Panc1 (cell line): ENCODE measurements around the gene AATK. TPM values are rescaled to one million over a fixed set of nuclear protein-coding genes. Genes with fewer than 3 reads are reported as not detected.

Experiments used
- ATAC-seq: fragments of 200-7000 bp; cut with Tn5 transposase; 2 replicates; pipeline ENCODE4 v1.9.1; 2020; ENCODE audit warnings: mild to moderate bottlenecking, moderate library complexity
- BruUV-seq: library from RNA; stranded (reverse); fragments of 400-500 nt; replicated peaks from 2 replicates; lab custom pipeline; 2021; lab: Mats Ljungman, UMichigan
- CTCF ChIA-PET: fragments of 300-600 bp; sonication (Branson Sonifier 250); formaldehyde crosslinking; loops from one replicate; lab custom pipeline; 2022; ENCODE audit warnings: antibody characterized with exemption; lab: Charles Lee
- POLR2A ChIA-PET: fragments of 300-600 bp; sonication (Branson Sonifier 250); formaldehyde crosslinking; loops from one replicate; lab custom pipeline; 2022; ENCODE audit warnings: antibody characterized with exemption; lab: Charles Lee
- DNase-seq: peaks from one replicate; pipeline ENCODE4 v3.0.0-alpha.2; 2010; ENCODE audit warnings: low read depth, low spot score
- H3K27ac ChIP-seq: 2 replicates; pipeline ENCODE4 v1.5.1; 2011; ENCODE audit warnings: mild to moderate bottlenecking, low read length, inconsistent platforms
- H3K27me3 ChIP-seq: fragments of 200-500 bp; sonication (Bioruptor generic); 2 replicates; pipeline ENCODE4 v1.6.0; 2014; ENCODE audit warnings: low read length, inconsistent platforms; ENCODE audit not compliant: control insufficient read depth, insufficient read depth
- H3K36me3 ChIP-seq: fragments of 200-500 bp; sonication (Bioruptor generic); 2 replicates; pipeline ENCODE4 v1.5.1; 2014; ENCODE audit warnings: inconsistent platforms, mild to moderate bottlenecking, low read length, moderate library complexity; ENCODE audit not compliant: control insufficient read depth, insufficient read depth
- H3K4me1 ChIP-seq: 2 replicates; pipeline ENCODE4 v1.5.1; 2011; ENCODE audit warnings: inconsistent platforms, mild to moderate bottlenecking, low read length, moderate library complexity; ENCODE audit not compliant: control insufficient read depth, insufficient read depth
- H3K4me3 ChIP-seq, 2 experiments: 2 replicates each; pipeline ENCODE4 v1.5.1; 2011 to 2012; ENCODE audit warnings: low read depth in 2 of 2, low read length in 2 of 2, mild to moderate bottlenecking in 2 of 2, inconsistent platforms in 1 of 2, moderate library complexity in 1 of 2
- H3K9me3 ChIP-seq: fragments of 200-500 bp; sonication (Bioruptor generic); 2 replicates; pipeline ENCODE4 v1.5.1; 2014; ENCODE audit warnings: low read depth, mild to moderate bottlenecking, inconsistent platforms, low read length, moderate library complexity; ENCODE audit not compliant: control insufficient read depth, insufficient read depth
- POLR2AphosphoS5 ChIP-seq: IDR thresholded peaks from 2 replicates; pipeline ENCODE4 v1.6.1; 2012; ENCODE audit warnings: mild to moderate bottlenecking, low read depth, low read length, moderate library complexity
- SIN3A ChIP-seq: IDR thresholded peaks from 2 replicates; pipeline ENCODE4 v1.6.1; 2012; ENCODE audit warnings: low read depth, mild to moderate bottlenecking, low read length, moderate library complexity, borderline replicate concordance; ENCODE audit not compliant: insufficient read depth
- TCF7L2 ChIP-seq: IDR thresholded peaks from 2 replicates; pipeline ENCODE4 v1.6.1; 2011; ENCODE audit warnings: mild to moderate bottlenecking, low read depth, low read length, inconsistent platforms
- in situ Hi-C: cut with HindIII; loops from 2 replicates; pipeline ENCODE4 v1.10.0; 2016; ENCODE audit warnings: low sequenced_read_pairs, low pct_unique_long_range_greater_than_20kb
- intact Hi-C: fragments of 100-400 bp; cut with micrococcal nuclease; formaldehyde crosslinking; loops from one replicate; pipeline ENCODE4 v1.10.0; 2022; ENCODE audit not compliant: unreplicated experiment
- total RNA-seq: library from RNA; stranded (reverse); gene quantifications from one replicate; pipeline ENCODE4 v1.2.1, GENCODE V29; 2021; ENCODE audit not compliant: unreplicated experiment
- TF ChIP-seq, protein P1 (sequence below): fragments of 450-650 bp; IDR thresholded peaks from 2 replicates; pipeline ENCODE4 v1.5.1; 2017; ENCODE audit warnings: mild to moderate bottlenecking
- TF ChIP-seq, protein P2 (sequence below), 2 experiments: IDR thresholded peaks; 2 replicates each; pipeline ENCODE4 v1.6.1; 2011 to 2012; ENCODE audit warnings: low read depth in 2 of 2, control low read depth in 1 of 2, low read length in 1 of 2, mild to moderate bottlenecking in 1 of 2, moderate library complexity in 1 of 2; ENCODE audit not compliant: insufficient read depth in 1 of 2

The AATK gene
- total RNA-seq, 1 experiment from 2014 or later = 3.7 TPM

DNA sequence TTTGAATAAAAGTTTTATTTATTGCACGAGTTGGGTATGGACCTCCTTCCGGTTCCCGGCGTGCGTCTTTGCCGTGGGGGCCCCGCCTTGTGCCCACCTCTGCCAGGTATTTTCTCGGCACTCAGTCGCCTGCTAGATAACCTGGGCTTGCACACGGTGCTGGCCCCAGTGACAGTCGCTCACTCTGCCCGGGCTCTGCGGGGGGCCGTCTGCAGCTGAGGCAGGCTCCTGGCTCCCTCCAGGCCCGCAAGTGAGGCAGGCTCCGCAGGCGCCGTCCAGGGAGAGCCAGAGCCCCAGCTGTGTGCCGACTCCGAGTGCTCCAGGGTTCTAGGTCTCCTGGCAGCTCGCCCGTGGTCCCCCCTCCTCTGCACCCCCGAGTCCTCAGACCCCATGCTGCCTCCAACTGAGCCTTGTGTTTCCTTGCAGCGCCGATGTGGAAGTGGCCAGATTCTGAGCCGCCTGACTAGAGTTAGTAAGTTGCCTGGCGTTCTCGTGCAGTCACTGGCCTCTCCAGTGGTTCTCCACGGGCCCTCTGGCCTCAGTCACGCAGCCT lies 55.5 kb downstream of the AATK start:
- no peak overlapping the region for H3K27ac ChIP-seq
- no peaks in the 10 kb centered on the region for H3K9me3 ChIP-seq
- POLR2A ChIA-PET = no interaction called here
- ATAC-seq (no peak), DNase-seq (no peak)
- in situ Hi-C loops = no loop called here
- CTCF ChIA-PET = no interaction called here
- H3K4me1 ChIP-seq = 0 out of 2 replicates have a peak, but pooled peaks cover 2% of the 10 kb centered on the region
- peaks cover 2% of the 10 kb centered on the region for H3K36me3 ChIP-seq
- H3K27me3 ChIP-seq = no peaks in the 10 kb centered on the region
- H3K4me3 ChIP-seq = no peak overlapping the region
- TF ChIP-seq, protein P1, sequence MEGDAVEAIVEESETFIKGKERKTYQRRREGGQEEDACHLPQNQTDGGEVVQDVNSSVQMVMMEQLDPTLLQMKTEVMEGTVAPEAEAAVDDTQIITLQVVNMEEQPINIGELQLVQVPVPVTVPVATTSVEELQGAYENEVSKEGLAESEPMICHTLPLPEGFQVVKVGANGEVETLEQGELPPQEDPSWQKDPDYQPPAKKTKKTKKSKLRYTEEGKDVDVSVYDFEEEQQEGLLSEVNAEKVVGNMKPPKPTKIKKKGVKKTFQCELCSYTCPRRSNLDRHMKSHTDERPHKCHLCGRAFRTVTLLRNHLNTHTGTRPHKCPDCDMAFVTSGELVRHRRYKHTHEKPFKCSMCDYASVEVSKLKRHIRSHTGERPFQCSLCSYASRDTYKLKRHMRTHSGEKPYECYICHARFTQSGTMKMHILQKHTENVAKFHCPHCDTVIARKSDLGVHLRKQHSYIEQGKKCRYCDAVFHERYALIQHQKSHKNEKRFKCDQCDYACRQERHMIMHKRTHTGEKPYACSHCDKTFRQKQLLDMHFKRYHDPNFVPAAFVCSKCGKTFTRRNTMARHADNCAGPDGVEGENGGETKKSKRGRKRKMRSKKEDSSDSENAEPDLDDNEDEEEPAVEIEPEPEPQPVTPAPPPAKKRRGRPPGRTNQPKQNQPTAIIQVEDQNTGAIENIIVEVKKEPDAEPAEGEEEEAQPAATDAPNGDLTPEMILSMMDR = no peak
- TF ChIP-seq, protein P2, sequence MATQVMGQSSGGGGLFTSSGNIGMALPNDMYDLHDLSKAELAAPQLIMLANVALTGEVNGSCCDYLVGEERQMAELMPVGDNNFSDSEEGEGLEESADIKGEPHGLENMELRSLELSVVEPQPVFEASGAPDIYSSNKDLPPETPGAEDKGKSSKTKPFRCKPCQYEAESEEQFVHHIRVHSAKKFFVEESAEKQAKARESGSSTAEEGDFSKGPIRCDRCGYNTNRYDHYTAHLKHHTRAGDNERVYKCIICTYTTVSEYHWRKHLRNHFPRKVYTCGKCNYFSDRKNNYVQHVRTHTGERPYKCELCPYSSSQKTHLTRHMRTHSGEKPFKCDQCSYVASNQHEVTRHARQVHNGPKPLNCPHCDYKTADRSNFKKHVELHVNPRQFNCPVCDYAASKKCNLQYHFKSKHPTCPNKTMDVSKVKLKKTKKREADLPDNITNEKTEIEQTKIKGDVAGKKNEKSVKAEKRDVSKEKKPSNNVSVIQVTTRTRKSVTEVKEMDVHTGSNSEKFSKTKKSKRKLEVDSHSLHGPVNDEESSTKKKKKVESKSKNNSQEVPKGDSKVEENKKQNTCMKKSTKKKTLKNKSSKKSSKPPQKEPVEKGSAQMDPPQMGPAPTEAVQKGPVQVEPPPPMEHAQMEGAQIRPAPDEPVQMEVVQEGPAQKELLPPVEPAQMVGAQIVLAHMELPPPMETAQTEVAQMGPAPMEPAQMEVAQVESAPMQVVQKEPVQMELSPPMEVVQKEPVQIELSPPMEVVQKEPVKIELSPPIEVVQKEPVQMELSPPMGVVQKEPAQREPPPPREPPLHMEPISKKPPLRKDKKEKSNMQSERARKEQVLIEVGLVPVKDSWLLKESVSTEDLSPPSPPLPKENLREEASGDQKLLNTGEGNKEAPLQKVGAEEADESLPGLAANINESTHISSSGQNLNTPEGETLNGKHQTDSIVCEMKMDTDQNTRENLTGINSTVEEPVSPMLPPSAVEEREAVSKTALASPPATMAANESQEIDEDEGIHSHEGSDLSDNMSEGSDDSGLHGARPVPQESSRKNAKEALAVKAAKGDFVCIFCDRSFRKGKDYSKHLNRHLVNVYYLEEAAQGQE (IDR thresholded peaks at IDR 0.05; ENCODE audit: insufficient read depth in 1 of 2, low read depth in 2 of 2, low read length in 1 of 2) = no peak
- TF ChIP-seq TCF7L2 (no peak), SIN3A (no peak), POLR2AphosphoS5 (no peak)
- BruUV-seq = no TSS peak
- intact Hi-C loops = no loop called here

DNA sequence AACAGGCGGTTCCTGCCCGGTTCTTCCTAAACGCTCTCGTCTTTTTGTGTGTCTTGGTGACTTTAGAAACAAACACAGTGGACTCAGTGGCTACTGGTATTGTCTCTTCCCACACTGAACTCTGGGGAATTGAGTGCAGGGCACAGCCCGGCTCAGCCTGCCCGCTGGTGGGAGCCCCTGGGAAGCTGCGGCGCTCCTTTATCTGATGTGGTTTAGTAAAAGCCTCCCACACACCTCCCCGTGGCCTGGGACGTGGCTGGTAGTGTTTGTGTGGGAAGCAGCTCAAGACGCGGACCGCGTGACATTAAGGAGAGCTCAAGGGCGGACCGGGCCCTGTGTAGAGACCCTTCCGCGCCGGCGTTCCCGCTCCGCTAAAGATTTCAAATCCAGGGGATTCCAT lies 56.1 kb downstream of the AATK start:
- no peak overlapping the region for H3K4me3 ChIP-seq
- TF ChIP-seq, protein P2 (IDR thresholded peaks at IDR 0.05; ENCODE audit: insufficient read depth in 1 of 2, low read depth in 2 of 2, low read length in 1 of 2) = no peak
- TF ChIP-seq, protein P1 = no peak
- TF ChIP-seq POLR2AphosphoS5 = no peak
- no peak for TF ChIP-seq SIN3A
- POLR2A ChIA-PET = no interaction called here
- DNase-seq = no peak
- CTCF ChIA-PET = no interaction called here
- BruUV-seq = no TSS peak
- no peaks in the 10 kb centered on the region for H3K27me3 ChIP-seq
- H3K4me1 ChIP-seq = 0 out of 2 replicates have a peak, but pooled peaks cover under 1% of the 10 kb centered on the region
- peaks cover 2% of the 10 kb centered on the region for H3K36me3 ChIP-seq
- no peak for ATAC-seq
- H3K27ac ChIP-seq = no peak overlapping the region
- in situ Hi-C loops (no loop called here), intact Hi-C loops (no loop called here)
- no peaks in the 10 kb centered on the region for H3K9me3 ChIP-seq
